CD4-positive, alpha-beta T cell treated with Interleukin-1 beta for 1 hour (primary cell): ENCODE measurements around the gene CNTNAP2.

Source experiments
- DNase-seq, 2 donors: peaks; one replicate each; pipeline ENCODE4 v3.0.0-alpha.2; 2020 to 2022

Gene CNTNAP2

GRCh38 chr7:146635205-146636032, 518.8 kb downstream of the CNTNAP2 start:
- DNase-seq: no peak

DNA sequence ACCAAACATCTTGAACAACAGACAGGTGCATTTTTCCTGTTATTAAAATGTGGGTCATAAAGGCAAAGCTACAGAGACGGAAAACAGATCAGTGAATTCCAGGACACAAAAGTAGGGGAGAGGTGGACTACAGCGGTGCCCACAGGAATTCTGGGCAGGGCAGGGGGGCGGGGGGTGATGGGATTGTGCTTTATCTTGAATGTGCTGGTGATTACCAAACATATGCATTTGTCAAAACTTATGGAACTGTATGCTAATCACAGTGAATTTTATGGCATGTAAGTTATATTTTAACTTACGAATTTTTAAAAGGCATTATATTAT, 519.4 kb downstream of the CNTNAP2 start:
- no peak for DNase-seq

- no peak for DNase-seq
Observed at GRCh38 chr7:146636581-146636980, 520.0 kb downstream of the CNTNAP2 start.

DNA sequence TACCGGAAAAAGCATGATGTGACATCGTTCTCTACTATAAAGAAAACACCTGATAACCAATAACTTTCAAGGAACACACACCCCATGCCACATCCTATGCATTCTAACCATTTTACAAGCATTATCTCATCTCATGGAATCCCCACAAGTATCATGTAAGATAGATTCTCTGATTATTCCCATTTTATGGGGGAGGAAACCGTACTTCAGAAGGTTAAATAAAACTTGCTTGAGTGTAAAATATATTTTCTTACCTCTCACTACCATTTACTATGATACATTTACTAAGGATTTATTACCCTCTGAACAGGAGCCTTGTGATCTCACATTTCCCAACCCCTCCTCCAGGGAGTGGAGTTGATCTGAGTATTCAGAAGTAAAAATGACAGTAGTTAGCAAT, 522.7 kb downstream of the CNTNAP2 start:
- no peak for DNase-seq

GRCh38 chr7:146641491-146641890, 524.9 kb downstream of the CNTNAP2 start:
- no peak for DNase-seq

DNA sequence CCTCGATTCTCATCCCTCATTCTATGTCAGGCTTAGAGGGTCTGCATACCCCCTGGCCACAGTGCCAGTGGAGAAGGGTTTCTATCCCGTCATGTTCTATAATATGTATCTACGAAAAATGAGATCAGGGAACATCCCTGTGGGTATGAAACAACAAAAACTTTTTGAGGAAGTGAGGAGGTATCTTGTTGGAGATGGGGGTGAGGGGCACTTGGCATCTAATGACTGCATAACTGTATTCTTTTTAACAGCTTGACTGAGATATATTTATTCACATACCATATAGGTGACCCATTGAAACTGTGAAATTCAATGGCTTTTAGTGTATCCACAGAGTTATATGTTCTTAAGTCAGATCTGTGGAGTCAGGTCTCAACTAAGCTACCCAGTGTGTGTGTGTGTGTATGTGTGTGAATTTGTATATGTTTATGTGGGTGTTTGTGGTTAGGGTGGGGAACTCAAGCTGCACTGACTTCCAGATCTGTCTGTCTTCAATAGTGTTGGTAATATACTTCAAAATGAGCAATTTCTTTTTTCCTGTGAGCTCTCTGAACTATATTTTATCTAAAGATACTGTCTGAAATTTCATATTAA, 528.9 kb downstream of the CNTNAP2 start:
- no peak for DNase-seq

GRCh38 chr7:146647445-146647844, 530.8 kb downstream of the CNTNAP2 start:
- no peak for DNase-seq

- no peak for DNase-seq
Observed at GRCh38 chr7:146652176-146652575, 535.6 kb downstream of the CNTNAP2 start.

DNA sequence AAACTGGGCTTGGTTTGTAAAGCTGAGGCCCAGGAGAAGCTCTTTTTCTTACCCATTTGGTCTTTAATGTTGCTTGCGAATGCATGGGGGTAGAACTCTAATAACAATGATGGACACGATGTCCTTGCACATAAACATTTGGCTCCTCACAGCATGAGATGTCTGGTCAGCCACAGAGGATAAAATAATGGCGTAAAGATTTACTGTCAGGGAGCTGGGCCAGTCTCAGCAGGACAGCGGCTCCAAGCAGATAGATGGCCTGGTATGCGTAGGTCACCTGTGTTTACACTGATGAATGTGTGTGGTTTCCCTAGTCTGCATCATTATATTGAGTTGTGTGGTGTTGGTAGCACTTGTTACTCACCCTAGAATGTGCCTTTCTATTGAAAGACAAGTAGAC, 537.4 kb downstream of the CNTNAP2 start:
- no peak for DNase-seq

DNA sequence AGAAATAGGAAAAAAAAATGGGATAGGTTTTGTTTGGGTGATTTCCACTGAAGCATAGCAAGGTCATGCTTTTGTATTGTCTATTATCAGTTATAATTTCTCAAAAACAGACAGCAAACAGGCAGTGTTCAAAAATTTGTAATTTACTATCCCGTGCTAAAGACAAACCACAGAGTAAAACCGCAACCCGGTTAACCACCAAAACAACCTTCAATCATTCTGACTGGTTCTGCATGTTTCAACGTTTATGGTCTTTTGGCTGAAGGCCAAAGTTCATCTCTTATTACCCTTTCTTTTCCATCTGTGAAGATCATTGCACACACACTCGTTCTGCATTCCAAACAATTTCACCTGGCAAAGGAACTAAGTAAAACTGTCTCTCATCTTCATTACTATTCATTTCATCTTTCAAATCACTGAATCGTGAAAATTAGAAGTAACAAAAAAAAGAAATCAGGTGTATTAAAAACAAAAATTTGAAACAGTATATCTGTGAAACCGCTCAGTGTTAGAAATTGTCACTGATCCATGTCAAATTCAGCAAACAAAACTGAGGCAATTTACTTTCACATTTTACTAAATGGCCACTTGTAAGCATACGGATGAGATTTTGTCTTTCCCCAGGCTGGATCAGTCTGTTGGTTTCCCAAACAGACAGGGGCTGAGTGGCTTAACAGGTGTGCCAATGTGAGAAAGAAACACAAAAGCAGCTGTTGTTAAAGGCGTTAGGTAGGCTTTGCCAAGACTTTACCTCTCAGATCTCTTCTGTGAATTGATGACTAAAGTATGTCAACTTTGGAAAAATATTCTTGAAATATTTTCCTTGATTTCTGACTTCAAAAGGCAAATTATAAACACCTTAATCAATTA, 539.6 kb downstream of the CNTNAP2 start:
- no peak for DNase-seq

GRCh38 chr7:146656988-146657387, 540.4 kb downstream of the CNTNAP2 start:
- DNase-seq: no peak

GRCh38 chr7:146658604-146659003, 542.0 kb downstream of the CNTNAP2 start:
- DNase-seq: no peak

DNA sequence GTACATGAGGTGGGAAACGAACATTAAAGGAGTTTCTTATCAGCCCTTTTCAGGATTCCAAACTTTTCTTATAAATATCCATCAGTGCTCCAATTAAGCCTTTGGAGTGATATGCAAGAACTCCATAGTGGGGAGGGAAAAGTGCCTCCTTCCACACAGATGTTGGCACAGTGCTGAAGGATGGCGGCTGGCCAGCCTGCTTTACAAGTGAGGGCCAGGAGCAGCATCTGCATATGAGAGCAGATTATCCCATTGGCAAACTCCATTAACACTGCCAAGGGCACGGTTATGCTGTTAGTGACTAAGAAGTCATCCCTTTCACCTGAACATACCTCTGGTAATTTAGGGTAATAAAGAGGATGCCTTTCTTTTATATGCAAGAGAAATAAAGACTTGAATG, 543.1 kb downstream of the CNTNAP2 start:
- DNase-seq: no peak

- no peak for DNase-seq
Observed at GRCh38 chr7:146660839-146661238, 544.2 kb downstream of the CNTNAP2 start.

DNA sequence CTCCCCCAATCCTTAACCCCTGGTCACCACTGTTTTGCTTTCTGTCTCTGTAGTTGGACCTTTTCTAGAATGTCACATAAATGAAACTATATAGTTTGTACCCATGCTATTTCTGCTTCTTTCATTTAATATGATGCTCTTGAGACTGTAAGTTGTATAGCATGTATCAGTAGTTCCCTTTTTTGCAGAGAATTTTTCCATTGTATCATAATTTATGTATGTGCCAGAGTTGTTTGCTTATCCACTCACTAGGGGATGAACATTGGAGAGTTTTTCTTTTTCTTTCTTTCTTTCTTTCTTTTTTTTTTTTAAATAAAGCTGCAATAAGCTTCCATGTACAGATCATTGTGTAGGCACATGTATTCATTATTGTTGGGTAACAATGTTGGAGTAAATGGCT, 544.8 kb downstream of the CNTNAP2 start:
- DNase-seq: no peak

- DNase-seq: no peak
Observed at GRCh38 chr7:146661929-146662328, 545.3 kb downstream of the CNTNAP2 start.

GRCh38 chr7:146665023-146665422, 548.4 kb downstream of the CNTNAP2 start:
- no peak for DNase-seq

DNA sequence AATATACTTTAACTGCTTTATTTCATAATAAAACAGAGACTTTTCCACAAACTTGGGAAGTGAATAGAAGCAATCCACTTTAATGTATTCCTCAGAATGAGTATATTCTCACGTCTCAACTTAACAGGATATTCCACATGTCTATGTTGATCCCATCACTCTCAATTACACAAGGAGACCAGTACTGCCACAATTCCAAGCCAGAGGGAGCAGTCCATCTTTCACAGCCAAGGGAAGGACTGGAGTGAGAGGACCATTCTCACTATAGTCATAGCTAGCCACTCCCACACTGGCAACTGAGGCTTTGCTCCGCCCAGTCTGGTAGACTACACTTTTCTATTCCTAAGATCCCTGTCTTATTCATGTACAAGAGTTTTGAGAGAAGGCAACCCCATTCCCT, 553.9 kb downstream of the CNTNAP2 start:
- no peak for DNase-seq

- DNase-seq: no peak
Observed at GRCh38 chr7:146681487-146681886, 564.9 kb downstream of the CNTNAP2 start.

GRCh38 chr7:146683439-146683838, 566.8 kb downstream of the CNTNAP2 start:
- DNase-seq: no peak

DNA sequence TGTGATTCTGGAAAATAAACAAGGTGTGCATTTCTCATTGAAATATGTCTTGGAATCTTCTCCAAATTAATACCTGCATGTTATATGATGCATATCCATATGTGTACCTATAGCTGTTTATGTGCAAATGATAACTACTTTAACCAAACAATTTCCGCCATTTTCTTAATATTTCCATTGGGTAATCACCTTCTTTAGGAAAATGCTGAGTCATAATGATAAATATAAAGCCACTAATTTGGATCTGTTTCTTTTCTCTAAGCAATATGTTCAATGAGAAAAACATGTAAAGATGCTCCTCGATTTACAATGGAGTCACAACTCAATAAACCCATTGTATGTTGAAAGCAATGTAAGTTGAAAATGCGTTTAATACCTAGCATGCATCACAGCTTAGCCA, 574.4 kb downstream of the CNTNAP2 start:
- DNase-seq: no peak

DNA sequence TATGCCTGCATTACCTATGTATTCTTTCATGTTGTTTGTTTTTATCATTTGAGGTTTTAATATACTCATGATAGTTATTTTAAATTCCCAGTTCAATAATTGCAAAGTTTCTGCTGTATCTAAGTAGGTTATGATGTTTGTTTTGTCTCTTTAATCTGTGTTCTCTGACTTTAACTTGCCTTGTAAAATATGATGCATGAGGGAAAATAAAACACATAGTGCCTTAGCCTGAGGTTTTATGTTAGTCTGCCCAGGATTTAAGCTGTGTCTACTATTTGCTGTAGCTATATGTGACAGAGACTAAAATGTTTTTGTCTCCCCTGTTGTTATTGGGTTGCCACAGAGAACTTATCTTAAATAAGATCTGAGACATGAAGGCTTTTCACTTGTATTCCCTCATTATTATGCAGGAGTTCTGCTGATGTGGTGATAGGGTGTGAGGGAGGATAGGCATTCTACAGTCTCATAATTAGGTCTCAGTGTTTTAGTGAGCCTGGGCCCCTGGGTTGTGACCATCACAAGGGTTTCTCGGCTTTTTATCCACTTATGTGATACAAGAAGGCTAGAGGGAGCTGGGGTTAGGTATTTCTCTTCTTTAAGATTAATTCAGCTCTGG, 582.5 kb downstream of the CNTNAP2 start:
- DNase-seq: no peak

DNA sequence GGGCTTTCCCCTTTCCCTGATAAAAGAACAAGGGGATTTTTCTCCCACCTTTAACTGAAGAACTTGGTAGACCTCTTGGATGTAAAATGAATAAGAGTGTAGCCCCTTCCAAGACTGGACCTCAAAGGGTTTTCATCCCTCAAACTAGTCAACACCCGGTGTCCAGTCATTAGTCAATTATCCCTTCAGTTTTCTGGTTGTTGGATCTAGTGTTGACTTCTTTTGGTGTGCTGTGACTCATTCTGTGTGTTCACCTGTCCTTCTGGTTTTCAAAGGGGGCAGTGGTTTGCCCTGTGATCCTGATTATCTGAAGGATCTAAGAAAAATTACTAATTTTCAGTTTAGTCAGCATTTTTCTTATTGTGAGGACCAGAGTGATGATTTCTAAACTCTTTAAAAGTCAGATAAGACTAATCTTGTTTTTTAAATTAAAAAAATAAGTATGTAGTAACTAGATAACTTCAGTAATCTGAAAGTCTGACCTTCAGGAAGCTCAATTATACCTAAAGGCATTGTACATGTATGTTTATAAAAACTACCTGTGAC, 583.5 kb downstream of the CNTNAP2 start:
- DNase-seq: no peak
